ENCODE measurements around the gene CDK5RAP1.

Gene CDK5RAP1

GRCh38 chr20:33318096-33318429, 83.3 kb downstream of the CDK5RAP1 start:
- DNase-seq (ENCODE audit: low read depth) = no peak
- H3K4me3 ChIP-seq (ENCODE audit: low read length) = no peak overlapping the region
- TF ChIP-seq, protein P1, sequence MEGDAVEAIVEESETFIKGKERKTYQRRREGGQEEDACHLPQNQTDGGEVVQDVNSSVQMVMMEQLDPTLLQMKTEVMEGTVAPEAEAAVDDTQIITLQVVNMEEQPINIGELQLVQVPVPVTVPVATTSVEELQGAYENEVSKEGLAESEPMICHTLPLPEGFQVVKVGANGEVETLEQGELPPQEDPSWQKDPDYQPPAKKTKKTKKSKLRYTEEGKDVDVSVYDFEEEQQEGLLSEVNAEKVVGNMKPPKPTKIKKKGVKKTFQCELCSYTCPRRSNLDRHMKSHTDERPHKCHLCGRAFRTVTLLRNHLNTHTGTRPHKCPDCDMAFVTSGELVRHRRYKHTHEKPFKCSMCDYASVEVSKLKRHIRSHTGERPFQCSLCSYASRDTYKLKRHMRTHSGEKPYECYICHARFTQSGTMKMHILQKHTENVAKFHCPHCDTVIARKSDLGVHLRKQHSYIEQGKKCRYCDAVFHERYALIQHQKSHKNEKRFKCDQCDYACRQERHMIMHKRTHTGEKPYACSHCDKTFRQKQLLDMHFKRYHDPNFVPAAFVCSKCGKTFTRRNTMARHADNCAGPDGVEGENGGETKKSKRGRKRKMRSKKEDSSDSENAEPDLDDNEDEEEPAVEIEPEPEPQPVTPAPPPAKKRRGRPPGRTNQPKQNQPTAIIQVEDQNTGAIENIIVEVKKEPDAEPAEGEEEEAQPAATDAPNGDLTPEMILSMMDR (conservative IDR thresholded peaks at IDR 0.05; ENCODE audit: low read length) = no peak

GRCh38 chr20:33317424-33318095, 83.8 kb downstream of the CDK5RAP1 start:
- TF ChIP-seq, protein P1 (conservative IDR thresholded peaks at IDR 0.05; ENCODE audit: low read length) = no peak
- no peak overlapping the region for H3K4me3 ChIP-seq (ENCODE audit: low read length)
- no peak for DNase-seq (ENCODE audit: low read depth)

GRCh38 chr20:33316958-33317357, 84.4 kb downstream of the CDK5RAP1 start:
- TF ChIP-seq, protein P1 (conservative IDR thresholded peaks at IDR 0.05; ENCODE audit: low read length) = no peak
- H3K4me3 ChIP-seq (ENCODE audit: low read length) = no peak overlapping the region
- no peak for DNase-seq (ENCODE audit: low read depth)

GRCh38 chr20:33316343-33316742, 85.0 kb downstream of the CDK5RAP1 start:
- no peak overlapping the region for H3K4me3 ChIP-seq (ENCODE audit: low read length)
- no peak for DNase-seq (ENCODE audit: low read depth)
- TF ChIP-seq, protein P1 (conservative IDR thresholded peaks at IDR 0.05; ENCODE audit: low read length) = no peak

GRCh38 chr20:33313686-33314314, 87.5 kb downstream of the CDK5RAP1 start:
- TF ChIP-seq, protein P1 (conservative IDR thresholded peaks at IDR 0.05; ENCODE audit: low read length) = no peak
- DNase-seq (ENCODE audit: low read depth) = no peak

GRCh38 chr20:33312583-33312982, 88.7 kb downstream of the CDK5RAP1 start:
- no peak overlapping the region for H3K4me3 ChIP-seq (ENCODE audit: low read length)
- DNase-seq (ENCODE audit: low read depth) = no peak
- TF ChIP-seq, protein P1 (conservative IDR thresholded peaks at IDR 0.05; ENCODE audit: low read length) = no peak

More at GRCh38 chr20:33313686-33314314, 87.5 kb downstream of the CDK5RAP1 start:
- no peak overlapping the region for H3K4me3 ChIP-seq (ENCODE audit: low read length)

- no peak for DNase-seq (ENCODE audit: low read depth)
- TF ChIP-seq, protein P1 (conservative IDR thresholded peaks at IDR 0.05; ENCODE audit: low read length) = no peak
- no peak overlapping the region for H3K4me3 ChIP-seq (ENCODE audit: low read length)
These were observed 89.3 kb downstream of the CDK5RAP1 start for GRCh38 chr20:33311996-33312395.
